Activated CD4-positive, alpha-beta T cell treated with anti-CD3 and anti-CD28 coated beads for 4 hours (primary cell): ENCODE measurements around the gene AP1S2.
A peak's percentile ranks its signal among the peaks of the same experiment; 100 is the strongest.

Experiments used
- DNase-seq, 2 donors: peaks; one replicate each; pipeline ENCODE4 v3.0.0-alpha.2; 2020

The AP1S2 gene

GRCh38 chrX:15804563-15804962, 50.0 kb downstream of the AP1S2 start:
- no peak for DNase-seq

GRCh38 chrX:15797707-15798106, 56.9 kb downstream of the AP1S2 start:
- no peak for DNase-seq

- peak in 1 of 2 donors; percentile 12 for DNase-seq
These were observed 63.8 kb downstream of the AP1S2 start for GRCh38 chrX:15790769-15791290.

GRCh38 chrX:15789979-15790768, 64.4 kb downstream of the AP1S2 start, which contains the start of gene ZRSR2:
ZRSR2 (plus strand) TSS chrX:15790484; CDS start chrX:15790496, 12 bp downstream.
- peak; percentile 82 to 92 for DNase-seq

GRCh38 chrX:15786915-15787314, 67.7 kb downstream of the AP1S2 start:
- DNase-seq: no peak

- DNase-seq: no peak
These were observed 69.3 kb downstream of the AP1S2 start for GRCh38 chrX:15785176-15785750.

- DNase-seq: peak; percentile 2 to 15
These were observed 72.5 kb downstream of the AP1S2 start for GRCh38 chrX:15781961-15782699.
